ENCODE measurements around the gene BIRC7.

- TF ChIP-seq CTCF (IDR thresholded peaks at IDR 0.05) (no peak), POLR2A (IDR thresholded peaks at IDR 0.05) (peak; percentile 53 to 70), EP300 (IDR thresholded peaks at IDR 0.05) (no peak), POLR2AphosphoS5 (IDR thresholded peaks at IDR 0.05) (no peak)
Measured at GRCh38 chr20:63216041-63216848, 19.5 kb upstream of the BIRC7 start, which contains the start of gene YTHDF1.
